HG03025 (cell line): ENCODE measurements around the gene MAD1L1.

Experiments used
- ATAC-seq: cut with Tn5 transposase; IDR thresholded peaks from one replicate; pipeline ENCODE4 v1.9.1; 2021; ENCODE audit warnings: mild to moderate bottlenecking, moderate library complexity; ENCODE audit not compliant: unreplicated experiment, low FRiP score

The MAD1L1 gene

GRCh38 chr7:2144926-2145325 is 87.8 kb downstream of the MAD1L1 start:
- no peak for ATAC-seq

- ATAC-seq = no peak
Observed at GRCh38 chr7:2143981-2144595, 88.7 kb downstream of the MAD1L1 start.

- no peak for ATAC-seq
Observed at GRCh38 chr7:2143450-2143849, 89.3 kb downstream of the MAD1L1 start.

- ATAC-seq = no peak
Observed at GRCh38 chr7:2142386-2142785, 90.4 kb downstream of the MAD1L1 start.

GRCh38 chr7:2141651-2142050 is 91.1 kb downstream of the MAD1L1 start:
- ATAC-seq = no peak

GRCh38 chr7:2141021-2141410 is 91.7 kb downstream of the MAD1L1 start:
- no peak for ATAC-seq

- ATAC-seq = no peak
Observed at GRCh38 chr7:2140216-2141020, 92.3 kb downstream of the MAD1L1 start.

GRCh38 chr7:2139004-2139699 is 93.6 kb downstream of the MAD1L1 start:
- no peak for ATAC-seq

GRCh38 chr7:2138146-2138765 is 94.5 kb downstream of the MAD1L1 start:
- ATAC-seq = no peak

GRCh38 chr7:2134740-2135139 is 98.0 kb downstream of the MAD1L1 start:
- no peak for ATAC-seq

GRCh38 chr7:2132243-2132642 is 100.5 kb downstream of the MAD1L1 start:
- ATAC-seq = no peak

- ATAC-seq = no peak
Observed at GRCh38 chr7:2131800-2132199, 100.9 kb downstream of the MAD1L1 start.

GRCh38 chr7:2131341-2131740 is 101.4 kb downstream of the MAD1L1 start:
- no peak for ATAC-seq

GRCh38 chr7:2130096-2130375 is 102.7 kb downstream of the MAD1L1 start:
- no peak for ATAC-seq

GRCh38 chr7:2129323-2130095 is 103.2 kb downstream of the MAD1L1 start:
- no peak for ATAC-seq

GRCh38 chr7:2128601-2129322 is 104.0 kb downstream of the MAD1L1 start:
- no peak for ATAC-seq

- ATAC-seq = no peak
Observed at GRCh38 chr7:2126621-2127020, 106.1 kb downstream of the MAD1L1 start.

GRCh38 chr7:2125931-2126330 is 106.8 kb downstream of the MAD1L1 start:
- no peak for ATAC-seq

GRCh38 chr7:2124604-2125345 is 108.0 kb downstream of the MAD1L1 start:
- no peak for ATAC-seq
